B cell (primary cell): ENCODE measurements around the gene ST8SIA5. TPM values are rescaled to one million over a fixed set of nuclear protein-coding genes. Genes with fewer than 3 reads are reported as not detected.

Experiments
- ATAC-seq: fragments of 200-7000 bp; cut with Tn5 transposase; one replicate; pipeline ENCODE4 v1.10.0; 2021; ENCODE audit warnings: low read depth, mild to moderate bottlenecking, moderate number of reproducible peaks, moderate library complexity
- CTCF ChIA-PET: fragments of 350-600 bp; sonication (Branson Sonifier 250); formaldehyde crosslinking; loops from one replicate; lab custom pipeline; 2021; ENCODE audit warnings: antibody characterized with exemption, inconsistent platforms; lab: Charles Lee
- POLR2A ChIA-PET: fragments of 350-600 bp; sonication (Branson Sonifier 250); formaldehyde crosslinking; loops from one replicate; lab custom pipeline; 2021; ENCODE audit warnings: antibody characterized with exemption; lab: Charles Lee
- DNase-seq: peaks from one replicate; pipeline ENCODE4 v3.0.0; 2013
- H2AFZ ChIP-seq: 2 replicates; pipeline ENCODE4 v1.6.1; 2012; ENCODE audit warnings: mild to moderate bottlenecking, low read depth, low read length; ENCODE audit not compliant: insufficient read depth, poor library complexity, severe bottlenecking
- H3K27ac ChIP-seq, 2 donors: 1 replicate in 1 of 2; 2 replicates in 1 of 2; pipeline ENCODE4 v1.5.1; 2012 to 2013; ENCODE audit warnings: low read length in 2 of 2, mild to moderate bottlenecking in 2 of 2, moderate library complexity in 1 of 2
- H3K27me3 ChIP-seq, 4 experiments: fragments of 200-600 bp in 1 of 4; sonication (generic) in 1 of 4; replicated peaks in 1 of 4; 1 replicate in 2 of 4; 2 replicates in 2 of 4; pipeline versions ENCODE4 v1.6.1 to v1.7.0; 2013 to 2016; ENCODE audit warnings: low read length in 3 of 4, mild to moderate bottlenecking in 2 of 4, mixed read lengths in 1 of 4, moderate library complexity in 1 of 4; ENCODE audit not compliant: insufficient read depth in 4 of 4, control insufficient read depth in 3 of 4; ENCODE audit errors: control extremely low read depth in 1 of 4
- H3K36me3 ChIP-seq, 2 experiments: replicated peaks in 1 of 2; 1 replicate in 1 of 2; 2 replicates in 1 of 2; pipeline versions ENCODE4 v1.6.1 to v1.7.1; 2013; ENCODE audit warnings: low read length in 1 of 2; ENCODE audit not compliant: insufficient read depth in 2 of 2, control insufficient read depth in 1 of 2; ENCODE audit errors: control extremely low read depth in 1 of 2, extremely low read depth in 1 of 2
- H3K4me1 ChIP-seq, 2 donors: fragments of 200-600 bp in 1 of 2; sonication (generic) in 1 of 2; 1 replicate in 1 of 2; 2 replicates in 1 of 2; pipeline versions ENCODE4 v1.5.1 to v1.6.1; 2013 to 2017; ENCODE audit warnings: low read length in 2 of 2; ENCODE audit not compliant: control insufficient read depth in 2 of 2, insufficient read depth in 2 of 2
- H3K4me2 ChIP-seq: replicated peaks from 2 replicates; pipeline ENCODE3; 2012; ENCODE audit warnings: mild to moderate bottlenecking, low read depth, low read length; ENCODE audit not compliant: poor library complexity, severe bottlenecking
- H3K4me3 ChIP-seq, 5 experiments: fragments of 200-600 bp in 1 of 5; sonication (generic) in 1 of 5; 1 replicate in 3 of 5; 2 replicates in 2 of 5; pipeline versions ENCODE4 v1.5.1 to v1.7.0; 2011 to 2016; ENCODE audit warnings: low read length in 4 of 5, mild to moderate bottlenecking in 4 of 5, low read depth in 2 of 5, control low read depth in 1 of 5, moderate library complexity in 1 of 5; ENCODE audit not compliant: insufficient read depth in 1 of 5; ENCODE audit errors: control extremely low read depth in 1 of 5, extremely low read depth in 1 of 5
- H3K79me2 ChIP-seq: fragments of 200-600 bp; sonication (generic); one replicate; pipeline ENCODE4 v1.6.0; 2016; ENCODE audit warnings: low read length; ENCODE audit not compliant: control insufficient read depth, insufficient read depth
- H3K9ac ChIP-seq: fragments of 200-600 bp; sonication (generic); 2 replicates; pipeline ENCODE4 v1.6.1; 2017; ENCODE audit warnings: mild to moderate bottlenecking, low read length, moderate library complexity
- H3K9me3 ChIP-seq, 3 donors: one replicate each; pipeline versions ENCODE4 v1.6.1 to v1.7.1; 2013; ENCODE audit warnings: low read length in 2 of 3; ENCODE audit not compliant: control insufficient read depth in 2 of 3, insufficient read depth in 1 of 3; ENCODE audit errors: control extremely low read depth in 1 of 3
- H4K20me1 ChIP-seq: 2 replicates; pipeline ENCODE4 v1.6.0; 2012; ENCODE audit warnings: mild to moderate bottlenecking, low read length; ENCODE audit not compliant: insufficient read depth, control insufficient read depth, poor library complexity, severe bottlenecking
- H3K27ac Mint-ChIP-seq: one replicate; pipeline ENCODE4 v1.8.0; 2021; ENCODE audit warnings: mixed read lengths
- H3K27me3 Mint-ChIP-seq: one replicate; pipeline ENCODE4 v1.8.0; 2021; ENCODE audit warnings: mixed read lengths
- H3K4me1 Mint-ChIP-seq: one replicate; pipeline ENCODE4 v1.8.0; 2021; ENCODE audit warnings: mixed read lengths
- H3K4me3 Mint-ChIP-seq: one replicate; pipeline ENCODE4 v1.8.0; 2021; ENCODE audit warnings: mixed read lengths
- H3K9me3 Mint-ChIP-seq: one replicate; pipeline ENCODE4 v1.8.0; 2022; ENCODE audit warnings: mixed read lengths; ENCODE audit not compliant: insufficient read depth
- EZH2 ChIP-seq: IDR thresholded peaks from 2 replicates; pipeline ENCODE4 v1.6.1; 2012; ENCODE audit warnings: borderline replicate concordance, low read depth, mild to moderate bottlenecking, moderate library complexity, low read length; ENCODE audit not compliant: insufficient read depth, poor library complexity, severe bottlenecking
- WGBS: methylation state at CpG from one replicate; pipeline ENCODE4 v1.1.5; 2013; ENCODE audit warnings: missing lambda C conversion rate; ENCODE audit not compliant: insufficient coverage; 5-methylcytosine and 5-hydroxymethylcytosine counted together
- intact Hi-C: fragments of 100-400 bp; cut with micrococcal nuclease; formaldehyde crosslinking; loops from one replicate; pipeline ENCODE4 v1.10.0; 2022
- polyA plus RNA-seq: library from polyadenylated mRNA; depleted of rRNA; stranded (reverse); fragments of >200 nt; gene quantifications from 2 replicates; pipeline ENCODE4 v1.2.3, GENCODE V29; 2012
- total RNA-seq, 2 donors: library from RNA; stranded (reverse); fragments of 120-200 nt in 1 of 2; gene quantifications; 1 replicate in 1 of 2; 2 replicates in 1 of 2; pipeline versions ENCODE4 v1.2.3 to v1.2.4, GENCODE V29; 2013 to 2022
- TF ChIP-seq, protein P1 (sequence below): fragments of 200-600 bp; IDR thresholded peaks from one replicate; pipeline ENCODE4 v1.8.0; 2022; ENCODE audit warnings: antibody characterized with exemption, mild to moderate bottlenecking

ST8SIA5 gene
- total and polyA plus RNA-seq, 2 donors (not counting 1 experiment from before 2014, with no cell fraction given): not detected

DNA sequence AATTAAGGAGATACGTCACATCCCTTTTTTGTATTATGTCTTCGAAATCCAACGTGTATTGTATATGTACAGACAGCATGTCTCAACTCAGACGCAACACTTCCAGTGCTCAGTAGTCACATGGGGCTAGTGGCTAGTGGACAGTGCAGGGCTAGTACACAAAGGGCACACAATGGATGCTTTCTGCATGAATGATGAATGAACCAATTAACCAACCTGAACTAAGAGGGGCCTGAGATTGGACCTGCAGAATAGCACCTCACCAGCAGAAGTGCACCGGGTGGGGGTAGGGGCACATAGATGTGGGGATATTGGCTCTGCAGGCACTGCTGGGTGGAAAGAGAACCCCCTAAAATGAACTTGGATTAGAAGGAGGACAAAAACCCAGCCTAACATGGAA lies 20.7 kb downstream of the ST8SIA5 start:
- Histone ChIP-seq H3K36me3 (no peaks in the 10 kb centered on the region), H3K9ac (no peak overlapping the region), H3K4me2 (no peak overlapping the region), H3K79me2 (no peaks in the 10 kb centered on the region), H3K27ac (no peak overlapping the region), H4K20me1 (no peaks in the 10 kb centered on the region), H3K9me3 (peaks cover 0 to 23% (median 1%) of the 10 kb centered on the region in 3 donors), H3K4me1 (no peaks in the 10 kb centered on the region), H3K4me3 (no peak overlapping the region), H3K27me3 (peaks cover 0 to 15% (median 2%) of the 10 kb centered on the region in 4 experiments), H2AFZ (no peak overlapping the region)
- WGBS: 100% methylated on average over 1 of the region's 5 CpGs
- DNase-seq (no peak), ATAC-seq (no peak)
- POLR2A ChIA-PET: no interaction called here
- intact Hi-C loops: no loop called here
- Mint-ChIP-seq H3K4me3 (no peak overlapping the region), H3K27me3 (peaks cover 31% of the 10 kb centered on the region), H3K4me1 (no peaks in the 10 kb centered on the region), H3K27ac (no peak overlapping the region), H3K9me3 (no peaks in the 10 kb centered on the region)
- TF ChIP-seq, protein P1, sequence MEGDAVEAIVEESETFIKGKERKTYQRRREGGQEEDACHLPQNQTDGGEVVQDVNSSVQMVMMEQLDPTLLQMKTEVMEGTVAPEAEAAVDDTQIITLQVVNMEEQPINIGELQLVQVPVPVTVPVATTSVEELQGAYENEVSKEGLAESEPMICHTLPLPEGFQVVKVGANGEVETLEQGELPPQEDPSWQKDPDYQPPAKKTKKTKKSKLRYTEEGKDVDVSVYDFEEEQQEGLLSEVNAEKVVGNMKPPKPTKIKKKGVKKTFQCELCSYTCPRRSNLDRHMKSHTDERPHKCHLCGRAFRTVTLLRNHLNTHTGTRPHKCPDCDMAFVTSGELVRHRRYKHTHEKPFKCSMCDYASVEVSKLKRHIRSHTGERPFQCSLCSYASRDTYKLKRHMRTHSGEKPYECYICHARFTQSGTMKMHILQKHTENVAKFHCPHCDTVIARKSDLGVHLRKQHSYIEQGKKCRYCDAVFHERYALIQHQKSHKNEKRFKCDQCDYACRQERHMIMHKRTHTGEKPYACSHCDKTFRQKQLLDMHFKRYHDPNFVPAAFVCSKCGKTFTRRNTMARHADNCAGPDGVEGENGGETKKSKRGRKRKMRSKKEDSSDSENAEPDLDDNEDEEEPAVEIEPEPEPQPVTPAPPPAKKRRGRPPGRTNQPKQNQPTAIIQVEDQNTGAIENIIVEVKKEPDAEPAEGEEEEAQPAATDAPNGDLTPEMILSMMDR: no peak
- no peak for TF ChIP-seq EZH2
- CTCF ChIA-PET: no interaction called here

DNA sequence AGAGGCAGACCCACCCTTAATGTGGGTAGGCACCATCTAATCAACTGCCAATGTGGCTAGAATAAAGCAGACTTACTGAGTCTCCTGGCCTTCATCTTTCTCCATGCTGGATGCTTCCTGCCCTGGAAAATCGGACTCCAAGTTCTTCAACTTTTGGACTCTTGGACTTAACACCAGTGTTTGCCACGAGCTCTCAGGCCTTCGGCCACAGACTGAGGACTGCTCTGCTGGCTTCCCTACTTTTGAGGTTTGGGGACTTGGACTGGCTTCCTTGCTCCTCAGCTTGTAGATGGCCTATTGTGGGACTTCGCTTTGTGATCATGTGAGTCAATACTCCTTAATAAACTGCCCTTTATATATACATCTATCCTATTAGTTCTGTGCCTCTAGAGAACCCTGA lies 21.9 kb downstream of the ST8SIA5 start:
- CTCF ChIA-PET: no interaction called here
- Histone ChIP-seq H3K27ac (no peak overlapping the region), H3K4me2 (no peak overlapping the region), H3K27me3 (peaks cover 0 to 15% (median 2%) of the 10 kb centered on the region in 4 experiments), H3K9ac (no peak overlapping the region), H3K4me1 (no peaks in the 10 kb centered on the region), H4K20me1 (no peaks in the 10 kb centered on the region), H3K4me3 (no peak overlapping the region), H3K79me2 (no peaks in the 10 kb centered on the region), H3K36me3 (no peaks in the 10 kb centered on the region), H2AFZ (no peak overlapping the region), H3K9me3 (peaks cover 0 to 32% (median 8%) of the 10 kb centered on the region in 3 donors)
- intact Hi-C loops: no loop called here
- WGBS: 93% methylated on average over 4 of the region's 4 CpGs
- ATAC-seq: no peak
- Mint-ChIP-seq H3K27me3 (peaks cover 28% of the 10 kb centered on the region), H3K9me3 (peaks cover 3% of the 10 kb centered on the region), H3K4me1 (no peaks in the 10 kb centered on the region), H3K27ac (no peak overlapping the region), H3K4me3 (no peak overlapping the region)
- POLR2A ChIA-PET: no interaction called here
- TF ChIP-seq, protein P1: no peak
- no peak for TF ChIP-seq EZH2
- no peak for DNase-seq
